Kidney capillary endothelial cell (primary cell): ENCODE measurements around the gene CELF1.

Source experiments
- DNase-seq: peaks from one replicate; pipeline ENCODE4 v3.0.0-alpha.2; 2018; ENCODE audit warnings: low spot score

The CELF1 gene

DNA sequence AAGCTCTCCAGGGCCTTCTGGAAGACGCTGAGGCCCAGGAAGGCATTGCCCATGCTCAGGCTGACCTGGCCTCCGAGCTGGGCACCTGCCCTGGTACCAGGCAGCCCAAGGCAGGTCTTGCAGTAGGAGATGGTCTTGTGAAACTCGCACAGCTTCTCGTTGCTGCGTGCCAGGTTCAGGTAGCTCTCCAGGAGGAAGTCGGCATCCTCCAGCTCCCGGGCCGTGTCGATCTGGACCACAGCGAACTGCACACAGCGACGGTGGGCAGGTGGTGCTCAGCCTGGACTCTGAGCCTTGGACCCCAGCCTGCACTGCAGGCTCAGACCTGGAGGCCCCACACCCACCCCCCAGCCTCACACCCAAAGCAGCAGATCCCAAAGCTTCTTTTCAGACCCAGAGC, 105.0 kb downstream of the CELF1 start:
- no peak for DNase-seq

DNA sequence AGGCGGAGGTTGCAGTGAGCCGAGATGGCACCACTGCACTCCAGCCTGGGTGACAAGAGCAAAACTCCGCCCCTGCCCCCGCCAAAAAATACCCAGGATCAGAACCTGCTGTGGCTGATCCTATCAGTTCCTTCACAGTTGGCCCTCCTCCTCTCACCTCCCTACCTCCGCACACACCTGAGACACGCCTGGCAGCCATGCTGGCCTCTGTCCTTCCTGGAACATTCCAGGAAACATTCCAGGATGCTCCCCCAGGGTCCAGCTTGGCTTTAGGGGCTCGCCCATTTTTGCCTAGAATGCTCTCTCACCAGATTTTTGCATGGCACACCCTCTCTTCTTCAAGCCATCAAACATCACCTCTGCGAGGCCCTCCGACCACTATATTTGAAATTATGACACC, 106.1 kb downstream of the CELF1 start:
- DNase-seq, result no peak

DNA sequence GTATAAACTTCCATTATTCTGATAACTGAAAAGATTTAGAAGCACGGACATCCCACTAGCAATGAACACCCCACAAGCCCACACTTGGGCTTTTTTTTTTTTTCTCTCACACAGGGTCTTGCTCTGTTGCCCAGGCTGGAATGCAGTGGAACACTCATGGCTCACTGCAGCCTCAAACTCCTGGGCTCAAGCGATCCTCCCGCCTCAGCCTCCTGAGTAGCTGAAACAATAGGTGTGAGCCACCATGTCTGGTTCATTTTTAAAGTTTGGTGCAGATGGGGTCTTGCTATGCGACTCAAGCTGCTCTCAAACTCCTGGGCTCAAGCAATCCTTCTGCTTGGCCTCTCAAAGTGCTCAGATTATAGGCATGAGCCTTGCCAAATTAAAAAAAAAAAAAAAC, 107.1 kb downstream of the CELF1 start:
- no peak for DNase-seq

DNA sequence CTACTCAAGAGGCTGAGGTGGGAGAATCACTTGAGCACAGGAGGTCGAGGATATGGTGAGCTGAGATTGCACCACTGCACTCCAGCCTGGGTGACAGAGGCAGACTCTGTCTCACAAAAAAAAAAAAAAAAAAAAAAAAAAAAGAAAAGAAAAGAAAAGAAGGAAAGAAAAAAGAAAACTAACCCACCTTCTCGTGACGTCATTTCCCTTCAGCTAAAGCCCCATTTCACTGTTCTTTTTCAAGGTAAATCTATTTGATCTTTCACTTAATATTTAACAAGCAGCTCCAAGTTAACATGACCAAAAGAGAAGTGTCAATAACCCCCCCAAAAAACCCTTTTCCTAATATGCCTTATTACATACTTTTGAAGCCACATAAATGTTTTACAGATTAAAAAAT, 109.1 kb downstream of the CELF1 start:
- no peak for DNase-seq

DNA sequence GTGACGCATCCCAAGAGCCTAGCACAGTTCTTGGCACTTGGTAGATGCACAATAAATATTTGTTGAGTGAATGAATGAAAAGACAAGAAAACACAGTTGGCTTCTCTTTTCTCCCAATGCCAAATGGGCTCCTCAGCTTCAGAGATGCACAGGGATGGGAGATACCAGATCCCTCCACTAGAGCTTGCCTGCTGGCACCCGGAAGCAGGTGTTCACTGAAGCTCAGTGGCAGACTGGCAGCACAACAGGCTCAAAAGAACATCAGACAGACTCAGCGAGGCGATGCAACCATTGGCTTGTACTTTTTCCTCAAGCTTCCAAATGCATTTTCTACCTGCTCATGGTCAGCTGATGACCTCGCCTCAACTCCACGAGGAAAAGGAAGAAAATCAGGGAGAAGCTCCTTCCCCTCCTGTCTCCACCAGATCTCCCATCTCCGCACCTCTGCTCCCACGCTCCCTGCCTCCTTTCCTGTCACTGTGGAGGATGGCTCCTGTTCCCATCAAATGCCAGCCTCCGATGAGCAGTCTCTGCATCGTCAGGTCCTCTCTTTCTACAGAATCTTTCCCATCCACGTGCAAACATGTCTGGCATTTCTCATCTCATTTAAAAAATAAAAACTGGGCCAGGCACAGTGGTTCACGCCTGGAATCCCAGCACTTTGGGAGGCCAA, 109.8 kb downstream of the CELF1 start:
- DNase-seq, result no peak

DNA sequence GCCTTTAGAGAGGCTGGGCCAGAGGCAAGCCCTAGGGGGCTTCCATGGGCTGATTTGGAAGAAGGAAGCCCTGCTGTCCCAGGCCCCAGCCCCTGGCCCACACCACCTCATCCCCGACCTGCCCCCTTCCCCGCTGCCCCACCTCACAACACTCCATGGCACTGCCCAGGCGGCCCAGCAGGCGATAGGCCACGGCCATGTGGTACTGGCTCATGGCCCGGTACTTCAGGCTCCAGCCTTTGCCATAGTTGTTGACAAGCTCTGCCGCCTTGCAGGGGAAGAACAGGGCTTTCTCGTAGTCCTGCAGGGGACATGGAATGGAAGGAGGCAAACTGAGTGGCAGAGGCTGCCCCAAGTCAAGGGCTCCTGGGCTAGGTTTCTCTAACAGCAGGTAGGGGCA, 110.4 kb downstream of the CELF1 start:
- no peak for DNase-seq

DNA sequence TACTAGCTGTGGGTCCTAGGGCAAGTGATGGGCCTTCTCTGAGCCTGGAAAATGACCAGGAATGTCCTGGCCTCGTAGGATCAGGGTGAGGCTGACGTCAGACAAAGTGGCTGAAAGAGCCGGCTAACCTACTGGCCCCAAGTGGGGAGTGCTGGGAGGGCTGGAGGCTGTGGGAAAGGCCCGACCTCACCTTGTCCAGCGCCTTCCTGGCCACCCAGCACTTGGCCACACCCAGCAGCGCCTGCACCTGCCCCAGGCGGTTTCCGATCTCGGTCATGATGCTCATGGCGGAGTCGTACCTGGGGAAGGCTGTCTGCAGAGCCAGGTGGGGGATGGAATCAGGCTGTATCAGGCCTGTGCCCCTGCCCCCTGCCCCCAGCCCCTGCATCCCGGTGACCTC, 111.5 kb downstream of the CELF1 start:
- no peak for DNase-seq

DNA sequence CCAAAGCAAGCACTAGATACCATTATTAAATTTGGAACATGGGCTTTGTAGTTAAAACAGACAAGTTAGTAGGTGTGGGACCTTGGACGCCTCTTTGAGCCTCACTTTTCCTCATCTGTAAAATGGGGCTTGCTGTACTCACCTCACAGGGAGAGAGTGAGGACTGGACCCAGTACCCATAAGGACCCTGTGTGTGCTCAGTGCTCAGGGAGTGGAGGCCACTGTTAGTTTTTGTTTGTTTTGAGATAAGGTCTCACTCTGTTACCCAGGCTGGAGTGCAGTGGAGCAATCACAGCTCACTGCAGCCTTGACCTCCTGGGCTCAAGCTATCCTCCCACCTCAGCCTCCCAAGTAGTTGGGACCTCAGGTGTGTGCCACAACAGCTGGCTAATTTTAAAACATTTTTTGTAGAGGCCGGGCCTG, 112.9 kb downstream of the CELF1 start:
- DNase-seq, result no peak

DNA sequence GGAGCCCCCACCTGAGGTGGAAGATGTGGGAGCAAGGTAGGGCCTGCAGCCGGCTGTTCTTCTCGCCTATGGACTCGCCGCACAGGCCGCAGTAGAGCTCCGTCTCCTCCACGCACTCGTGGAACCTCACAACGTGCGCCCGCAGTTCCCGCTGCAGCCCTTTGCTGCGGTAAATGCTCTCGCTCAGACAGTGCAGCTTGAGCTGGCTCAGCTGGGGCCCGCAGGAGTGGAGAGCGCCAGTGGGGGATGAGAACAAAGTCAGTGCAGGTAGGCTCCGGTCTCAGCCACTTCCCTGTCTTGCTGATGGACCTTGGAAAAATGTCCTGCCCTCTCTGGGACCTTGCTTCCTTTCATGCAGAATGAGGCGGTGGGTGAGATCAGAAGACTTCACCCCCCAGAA, 114.2 kb downstream of the CELF1 start:
- no peak for DNase-seq

DNA sequence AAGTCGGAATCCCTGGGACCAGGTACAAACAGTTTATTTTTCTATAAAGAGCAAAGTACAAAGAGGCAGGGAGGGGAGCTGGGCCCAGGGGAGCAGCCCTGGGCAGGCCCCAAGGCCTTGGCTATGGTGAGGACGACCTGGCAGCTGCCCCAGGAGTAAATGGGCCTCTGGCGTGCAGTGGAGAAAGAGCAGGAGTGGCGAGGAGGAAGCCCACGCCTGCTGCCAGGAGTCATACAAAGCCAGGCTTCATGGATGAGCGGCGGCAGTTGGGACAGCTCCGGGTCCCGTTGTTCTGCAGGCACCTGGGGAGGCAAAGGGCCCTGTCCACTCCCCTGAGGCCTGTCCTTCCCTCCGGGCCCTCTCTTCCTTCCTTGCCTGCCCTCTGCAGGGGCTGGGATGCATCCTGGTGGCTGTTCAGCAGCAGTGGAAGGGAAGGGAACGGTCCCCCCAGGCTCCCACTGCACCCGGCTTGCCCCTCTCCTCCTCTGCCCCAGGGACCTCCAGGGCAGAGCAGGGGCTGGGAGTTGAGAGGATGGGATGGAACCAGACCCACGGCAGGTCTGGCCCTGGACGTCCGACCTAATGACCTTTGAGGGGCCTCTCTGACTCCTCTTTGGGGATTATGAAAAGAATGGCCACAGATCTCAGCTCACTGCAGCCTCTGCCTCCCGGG, 115.0 kb downstream of the CELF1 start:
- no peak for DNase-seq

DNA sequence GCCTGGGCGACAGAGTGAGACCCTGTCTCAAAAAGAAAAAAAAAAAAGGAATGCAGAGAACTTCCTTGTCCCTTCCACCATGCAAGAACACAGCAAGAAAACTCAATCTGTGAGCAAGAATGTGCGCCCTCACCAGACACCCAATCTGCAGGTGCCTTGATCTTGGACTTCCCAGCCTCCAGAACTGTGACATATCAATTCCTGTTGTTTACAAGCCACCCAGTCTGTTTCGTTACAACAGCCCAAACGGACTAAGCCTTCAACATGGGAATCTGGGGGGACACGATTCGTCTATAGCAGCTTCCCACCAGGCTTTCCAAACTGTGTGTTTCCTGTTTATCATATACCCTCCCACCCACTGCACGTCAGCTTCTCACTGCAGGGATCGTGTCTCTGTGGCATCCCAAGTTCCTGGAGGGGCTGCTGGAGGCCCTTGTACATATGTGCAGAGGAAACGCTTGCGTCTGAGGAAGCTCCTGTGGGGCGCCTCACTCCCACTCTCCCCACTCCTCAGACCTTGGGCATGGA, 115.7 kb downstream of the CELF1 start:
- no peak for DNase-seq

DNA sequence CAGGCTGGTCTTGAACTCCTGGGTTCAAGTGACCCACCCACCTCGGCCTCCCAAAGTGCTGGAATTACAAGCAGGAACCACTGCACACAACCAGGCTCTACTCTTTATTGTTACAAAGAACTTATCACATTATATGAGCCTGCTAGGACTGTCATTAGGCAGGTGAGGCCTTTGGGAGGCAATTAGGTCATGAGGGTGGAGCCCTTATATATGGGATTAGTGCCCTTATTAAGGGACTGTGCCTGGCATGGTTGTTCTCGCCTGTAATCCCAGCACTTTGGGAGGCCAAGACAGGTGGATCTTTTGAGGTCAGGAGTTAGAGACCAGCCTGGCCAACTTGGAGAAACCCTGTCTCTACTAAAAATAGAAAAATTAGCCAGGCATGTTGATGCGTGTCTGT, 116.2 kb downstream of the CELF1 start:
- no peak for DNase-seq

DNA sequence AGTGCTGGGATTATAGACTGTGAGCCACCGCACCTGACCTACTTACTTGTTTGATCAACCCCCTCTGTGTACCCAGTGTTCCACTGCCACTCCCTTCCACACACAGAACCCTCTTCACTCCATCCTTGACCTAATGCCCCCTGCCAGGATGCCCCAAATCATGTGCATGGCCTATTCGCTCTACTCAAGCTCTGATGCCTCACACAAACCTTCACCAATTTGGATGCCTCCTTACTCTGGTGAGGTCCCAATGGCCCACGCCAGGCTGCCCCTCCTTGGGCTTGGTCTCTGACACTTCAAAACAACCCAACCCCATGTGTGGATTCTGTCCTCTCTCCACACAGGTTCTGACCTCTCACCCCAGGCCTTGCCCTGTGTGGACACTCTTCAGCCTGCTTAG, 117.2 kb downstream of the CELF1 start:
- DNase-seq, result no peak

DNA sequence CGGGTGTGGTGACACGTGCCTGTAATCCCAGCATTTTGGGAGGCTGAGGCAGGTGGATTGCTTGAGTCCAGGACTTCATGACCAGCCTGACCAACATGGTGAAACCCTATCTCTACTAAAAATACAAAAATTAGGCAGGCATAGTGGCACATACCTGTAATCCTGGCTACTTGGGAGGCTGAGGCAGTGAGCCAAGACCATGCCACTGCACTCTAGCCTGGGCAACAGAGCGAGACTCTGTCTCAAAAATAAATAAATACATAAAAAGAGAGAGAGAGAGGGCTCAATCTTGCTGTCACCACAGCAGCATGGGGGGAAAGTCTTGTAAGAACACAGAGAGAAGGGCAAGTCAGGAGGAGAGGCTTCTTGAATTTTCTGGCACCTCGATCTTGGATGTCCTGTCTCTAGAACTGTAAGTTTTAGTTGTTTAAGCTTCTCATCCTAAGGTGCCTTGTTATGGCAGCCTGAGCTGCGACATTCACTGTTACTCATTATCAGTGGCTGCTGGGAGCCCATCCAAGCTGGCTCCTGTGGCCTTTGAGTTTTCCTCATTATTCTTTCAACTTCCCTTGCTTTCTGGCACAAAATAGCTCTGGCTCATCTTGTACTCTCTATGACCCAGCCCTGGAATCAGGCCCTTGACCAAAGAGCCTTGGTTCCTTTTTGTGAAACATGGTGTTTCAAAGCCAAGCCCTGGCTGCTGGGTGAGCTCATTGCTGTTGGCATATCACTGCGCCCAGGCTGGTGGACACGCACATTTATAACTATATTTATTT, 118.7 kb downstream of the CELF1 start:
- no peak for DNase-seq

DNA sequence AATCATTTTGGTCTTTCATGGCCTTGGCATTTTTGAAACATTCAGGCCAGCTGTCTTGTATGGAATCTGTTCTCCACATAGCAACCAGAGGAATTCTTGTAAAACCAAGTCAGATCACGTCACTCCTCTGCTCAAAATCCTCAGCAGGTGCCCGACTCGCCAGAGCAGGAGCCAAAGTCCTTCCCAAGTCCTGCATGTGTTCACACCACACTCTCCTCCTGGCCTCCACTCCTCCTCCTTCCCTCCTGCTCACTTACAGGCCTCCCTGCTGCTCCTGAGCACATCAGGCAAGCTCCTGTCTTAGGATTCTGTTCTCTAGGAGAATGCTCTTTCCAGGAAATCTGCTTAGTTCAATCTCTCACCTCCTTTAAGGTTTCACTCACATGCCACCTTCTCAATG, 119.8 kb downstream of the CELF1 start:
- no peak for DNase-seq

DNA sequence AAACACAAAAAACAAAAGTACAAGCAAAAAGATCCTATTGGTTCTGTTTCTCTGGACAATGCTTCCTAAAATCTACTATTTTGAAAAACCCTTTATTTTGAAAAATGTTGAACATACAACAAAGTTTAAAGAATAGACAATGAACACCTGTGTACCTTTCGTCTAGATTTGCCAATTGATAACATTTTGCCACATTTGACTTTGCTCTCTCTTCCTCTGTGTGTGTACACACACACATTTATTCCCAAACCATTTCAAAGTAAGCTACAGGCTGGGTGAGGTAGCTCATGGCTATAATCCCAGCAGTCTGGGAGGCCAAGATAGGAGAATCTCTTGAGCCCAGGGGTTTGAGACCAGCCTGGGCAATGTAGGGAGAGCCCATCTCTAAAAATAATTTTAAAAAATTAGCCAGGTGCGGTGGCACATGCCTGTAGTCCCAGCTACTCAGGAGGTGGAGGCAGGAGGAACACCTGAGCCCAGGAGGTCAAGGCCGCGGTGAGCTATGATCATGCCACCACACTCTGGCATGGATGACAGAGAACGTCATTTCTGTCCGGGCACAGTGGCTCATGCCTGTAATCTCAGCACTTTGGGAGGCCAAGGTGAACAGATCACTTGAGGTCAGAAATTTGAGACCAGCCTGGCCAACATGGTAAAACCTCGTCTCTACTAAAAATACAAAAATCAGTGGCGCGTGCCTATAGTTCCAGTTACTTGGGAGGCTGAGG, 121.4 kb downstream of the CELF1 start:
- no peak for DNase-seq

DNA sequence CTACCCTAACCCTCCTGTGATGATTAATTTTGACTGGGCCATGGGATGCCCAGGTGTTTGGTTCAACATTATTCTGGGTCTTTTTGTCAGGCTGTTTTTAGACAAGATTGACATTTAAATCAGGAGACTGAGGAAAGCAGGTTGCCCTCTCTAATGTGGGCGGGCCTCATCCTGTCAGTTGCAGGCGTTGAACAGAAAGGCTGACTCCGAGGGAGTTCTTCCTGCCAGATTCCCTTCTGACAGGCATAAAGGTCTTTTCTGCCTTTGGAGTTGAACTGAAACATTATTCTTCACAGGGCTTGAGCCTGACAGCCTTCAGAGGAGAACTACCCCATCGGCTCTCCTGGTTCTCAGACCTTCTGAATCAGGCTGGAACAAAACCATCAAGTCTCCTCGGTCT, 122.4 kb downstream of the CELF1 start:
- no peak for DNase-seq

DNA sequence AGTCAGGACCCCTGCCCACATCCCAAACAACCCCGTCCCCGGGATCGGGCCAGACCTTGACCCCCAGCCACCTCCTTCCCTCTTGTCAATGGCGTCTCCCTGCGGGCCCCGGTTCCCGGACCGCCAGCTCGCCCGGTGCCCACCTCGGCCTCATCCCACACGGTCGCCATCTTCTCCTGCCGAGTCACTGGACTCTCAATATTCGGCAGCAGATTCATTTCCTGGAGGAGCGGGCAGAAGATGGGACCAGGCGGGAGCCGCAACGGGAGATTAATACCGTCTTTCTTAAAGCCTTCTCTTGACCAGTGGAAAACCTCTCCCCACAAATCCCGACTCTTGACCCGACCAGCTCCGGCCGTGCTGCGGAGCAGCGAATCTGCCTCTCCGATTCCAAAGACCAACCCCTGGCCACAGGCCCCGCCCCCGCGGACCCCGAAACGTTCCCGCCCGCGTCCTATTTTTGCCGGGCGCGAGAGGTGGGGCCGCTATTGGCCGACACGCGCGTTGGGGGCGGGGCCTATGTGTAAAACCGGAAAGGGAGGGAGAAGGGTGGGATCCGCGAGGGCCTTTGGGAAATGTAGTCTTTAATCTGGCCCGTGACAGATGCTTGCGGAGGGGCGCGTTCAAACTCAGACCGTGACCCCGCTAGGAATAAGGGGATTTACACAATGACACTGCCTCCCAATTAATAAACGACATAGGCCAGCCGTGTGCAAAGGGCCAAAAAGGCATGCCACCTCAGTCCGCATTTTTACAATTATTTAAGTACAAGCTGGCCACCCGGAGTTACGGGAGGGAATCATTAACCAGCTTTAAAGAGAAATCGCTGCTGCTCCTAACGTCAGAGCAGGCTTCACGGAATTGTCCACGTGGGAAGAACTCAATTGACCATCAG, 126.6 kb downstream of the CELF1 start, which contains the start of gene PSMC3:
PSMC3 (minus strand) TSS at position 378 of the 895 bp plus-strand sequence; CDS start at position 218, 160 bp downstream.
- DNase-seq, result peak; percentile 94

DNA sequence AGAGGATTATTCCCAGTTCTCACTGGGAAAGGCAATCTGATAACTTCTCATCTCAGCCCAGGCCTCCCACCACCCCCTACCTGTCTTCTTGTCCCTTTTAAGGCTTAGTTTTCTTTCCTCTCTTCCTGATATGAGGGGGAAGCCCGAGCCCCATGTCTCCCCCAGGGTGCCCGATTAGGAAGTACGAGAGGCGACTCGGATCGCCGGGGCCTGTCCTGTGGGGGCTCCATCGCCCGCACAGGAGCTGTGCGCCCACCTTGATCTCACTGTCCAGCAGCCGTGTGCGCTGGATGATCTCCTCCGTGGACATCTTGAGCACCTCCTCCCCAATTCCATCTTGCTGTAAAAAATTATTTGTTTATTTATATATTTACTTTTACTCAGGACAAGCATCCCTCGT, 127.3 kb downstream of the CELF1 start:
- no peak for DNase-seq

DNA sequence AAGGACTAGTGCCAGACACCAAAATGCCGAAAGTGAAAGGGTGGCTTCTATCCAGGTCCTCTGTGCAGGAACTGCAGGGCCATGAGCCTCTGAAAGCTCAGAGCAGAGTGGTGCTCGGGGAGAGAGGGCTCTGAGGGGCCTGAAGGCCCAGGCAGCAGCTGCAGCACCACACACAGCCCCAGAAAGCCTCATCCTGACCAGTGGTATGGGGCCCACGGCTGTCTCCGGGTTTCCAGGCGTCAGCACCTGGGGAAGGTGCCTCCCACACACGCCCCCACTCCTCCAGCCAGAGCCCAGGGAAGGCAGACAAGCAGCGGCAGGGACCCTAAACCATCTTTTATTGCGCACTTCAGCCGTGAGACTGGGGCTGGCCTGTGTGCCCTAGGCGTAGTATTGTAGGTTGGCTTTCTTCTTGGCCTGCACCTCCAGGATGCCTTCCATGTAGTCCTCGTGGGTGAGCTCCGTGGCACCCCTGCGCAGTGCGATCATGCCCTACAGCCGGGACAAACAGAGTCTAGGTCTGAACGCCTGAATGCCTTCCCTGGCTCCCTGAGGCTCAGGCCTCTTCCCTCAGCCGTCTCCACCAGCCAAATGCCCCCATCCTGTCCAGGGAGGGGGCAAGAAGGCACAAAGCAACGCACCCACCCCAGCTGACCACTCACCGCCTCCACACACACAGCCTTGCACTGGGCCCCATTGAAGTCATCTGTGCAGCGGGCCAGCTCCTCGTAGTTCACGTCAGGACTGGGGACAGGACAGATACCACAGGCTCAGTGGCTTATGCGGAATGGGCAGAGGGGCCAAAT, 134.3 kb downstream of the CELF1 start:
- no peak for DNase-seq
